Cardiac ventricle fibroblast (primary cell): ENCODE measurements around the gene TCEA2. TPM values are rescaled to one million over a fixed set of nuclear protein-coding genes. Genes with fewer than 3 reads are reported as not detected.

ENCODE experiments used
- total RNA-seq: library from RNA; depleted of rRNA; stranded (reverse); fragments of >200 nt; gene quantifications from 2 replicates; pipeline ENCODE4 v1.2.3, GENCODE V29; 2015

TCEA2 gene
- 26.6 and 26.8 TPM in 2 replicates for total RNA-seq

GRCh38 chr20:64062596-64063388 is at the start of gene TCEA2:
Gene TCEA2 (plus strand): TSS chr20:64063198. CDS start chr20:64063313, 115 bp downstream.

DNA sequence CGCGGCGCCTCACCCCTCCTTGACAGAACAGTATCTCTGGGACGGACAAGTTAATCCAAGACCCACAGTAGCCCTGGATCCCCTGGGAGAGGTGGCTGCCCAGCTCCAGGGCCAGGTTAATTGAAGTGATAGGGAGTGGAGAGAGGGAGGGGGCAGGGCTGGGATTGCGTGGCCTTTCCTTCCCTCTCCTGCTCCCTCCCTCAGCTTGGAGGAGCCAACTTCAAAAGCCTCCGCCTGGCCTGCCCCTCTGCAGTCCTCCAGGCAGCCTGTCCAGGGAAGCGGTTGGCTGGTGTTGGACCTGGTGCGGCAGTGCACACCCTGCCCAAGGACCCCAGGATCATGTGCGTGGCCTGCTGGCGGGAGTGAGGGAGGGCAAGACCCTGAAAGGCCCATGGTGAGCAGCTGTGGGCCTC is 27.1 kb upstream of the TCEA2 start, which contains the start of gene C20orf204:
TSS of gene C20orf204 (plus strand) at position 250 of the 413 bp plus-strand sequence. CDS start at position 392, 142 bp downstream.

DNA sequence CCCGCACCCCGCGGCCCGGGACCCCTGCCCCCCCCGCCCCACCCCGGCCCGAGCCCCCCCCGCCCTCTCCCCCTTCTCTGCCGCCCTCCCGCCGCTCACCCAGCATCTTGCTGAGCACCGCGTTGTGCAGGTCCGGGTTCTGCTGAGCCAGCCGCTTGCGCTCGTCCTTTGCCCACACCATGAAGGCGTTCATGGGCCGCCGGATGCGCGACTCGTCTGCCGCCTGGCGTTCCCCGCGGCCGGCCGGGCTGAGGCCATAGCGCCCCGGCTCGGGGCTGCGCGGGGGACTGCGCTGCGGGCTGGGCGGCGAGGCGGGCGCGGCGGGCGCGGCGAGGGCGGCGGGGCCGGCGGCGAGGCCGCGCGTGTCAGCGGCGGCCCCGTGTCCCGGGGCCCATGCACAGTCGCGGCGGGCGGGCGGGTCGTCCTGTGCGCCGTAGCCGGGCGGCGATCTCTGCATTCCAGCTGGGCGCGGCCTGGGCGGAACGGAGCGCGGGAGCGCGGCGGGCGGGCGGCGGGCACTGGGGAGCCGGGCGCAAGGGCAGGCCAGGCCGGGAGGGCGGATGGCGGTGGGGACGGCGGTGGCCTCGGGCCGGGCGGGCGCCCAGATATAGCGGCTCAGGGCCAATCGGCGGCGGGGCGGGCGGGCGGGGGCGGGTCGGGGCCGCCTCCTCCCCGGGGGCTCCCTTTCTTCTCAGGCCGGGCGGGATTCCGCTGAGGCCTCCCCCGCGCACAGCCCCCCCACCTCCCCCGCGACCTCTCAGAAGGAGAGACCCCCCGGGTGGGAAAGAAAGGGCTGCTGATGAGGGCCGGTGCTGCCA is 13.7 kb upstream of the TCEA2 start, which contains the start of gene SOX18:
TSS of gene SOX18 (minus strand) at position 580 of the 818 bp plus-strand sequence. CDS start at position 457, 123 bp downstream.

DNA sequence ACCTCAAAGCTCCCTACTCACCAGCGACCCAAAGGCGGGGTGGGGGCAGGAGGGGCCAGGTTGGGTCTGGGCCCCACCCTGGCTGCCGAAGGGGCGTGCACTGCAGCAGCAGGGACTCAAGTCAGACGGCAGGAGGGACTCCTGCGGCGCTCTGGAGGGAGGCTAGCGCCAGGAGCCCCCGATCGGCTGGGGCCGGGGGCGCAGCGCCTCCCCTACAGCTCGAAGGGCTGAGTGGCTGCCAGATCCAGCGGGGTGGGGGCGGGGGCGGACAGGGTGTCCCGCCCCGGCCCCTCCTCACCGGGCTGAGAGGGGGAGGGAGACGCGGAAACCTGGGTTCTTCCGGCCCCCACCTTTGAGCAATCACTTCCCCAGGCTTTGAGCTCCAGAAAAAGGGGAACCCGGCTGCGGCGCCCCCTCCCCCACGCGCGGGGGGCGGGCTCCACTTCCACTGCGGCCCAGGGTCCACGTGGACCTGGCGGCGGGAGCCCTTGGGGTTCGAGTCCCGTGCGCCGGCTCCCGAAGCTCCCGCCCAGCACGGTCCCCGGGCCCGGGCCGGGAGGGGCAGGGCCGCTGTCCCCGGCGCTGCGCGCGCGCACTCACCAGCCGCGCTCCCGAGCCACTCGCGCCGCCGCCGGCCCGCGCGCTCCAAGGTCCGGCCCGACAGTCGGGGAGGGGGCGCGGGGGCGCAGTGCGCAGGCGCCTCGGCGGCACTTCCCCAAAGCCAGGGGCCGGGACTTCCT is 16.4 kb downstream of the TCEA2 start, which contains the start of gene RGS19:
TSS of gene RGS19 (minus strand) at position 246 of the 740 bp plus-strand sequence. CDS start 2,632 bp downstream, outside the sequence.

GRCh38 chr20:64080013-64080812 is 17.2 kb downstream of the TCEA2 start, which contains the start of gene OPRL1:
Gene OPRL1 (plus strand): TSS chr20:64080082. CDS start chr20:64092721, 12,639 bp downstream.

GRCh38 chr20:64083804-64084684 is 21.0 kb downstream of the TCEA2 start, which contains the start of gene LKAAEAR1:
Gene LKAAEAR1 (minus strand): TSS chr20:64084398. CDS start chr20:64084219, 179 bp downstream.

GRCh38 chr20:64106981-64107735 is 44.2 kb downstream of the TCEA2 start, which contains the start of gene NPBWR2:
Gene NPBWR2 (minus strand): TSS chr20:64107565. CDS start chr20:64106831, 734 bp downstream.

Other genes with a start within 250 kb of the TCEA2 start
- gene ZBTB46, start 231.9 kb upstream of the TCEA2 start, total RNA-seq = 3.0 and 6.2 TPM in 2 replicates
- not detected in 2 replicates for gene ABHD16B, start 201.7 kb upstream of the TCEA2 start, total RNA-seq
- 92.1 and 109 TPM in 2 replicates for gene TPD52L2, start 197.9 kb upstream of the TCEA2 start, total RNA-seq
- gene DNAJC5, start 168.1 kb upstream of the TCEA2 start, total RNA-seq = 33.3 and 34.3 TPM in 2 replicates
- 9.9 and 12.8 TPM in 2 replicates for gene UCKL1, start 106.8 kb upstream of the TCEA2 start, total RNA-seq
- 13.3 and 14.0 TPM in 2 replicates for gene ZNF512B, start 93.3 kb upstream of the TCEA2 start, total RNA-seq
- not detected in 2 replicates for gene SAMD10, start 83.6 kb upstream of the TCEA2 start, total RNA-seq
- gene PRPF6, start 82.1 kb upstream of the TCEA2 start, total RNA-seq = 52.2 and 56.1 TPM in 2 replicates
- 0.34 and 0.87 TPM in 2 replicates for gene C20orf204, start 27.0 kb upstream of the TCEA2 start, total RNA-seq
- gene SOX18, start 13.6 kb upstream of the TCEA2 start, total RNA-seq = 1.7 and 3.2 TPM in 2 replicates
- gene RGS19, start 16.3 kb downstream of the TCEA2 start, total RNA-seq = 8.2 and 11.9 TPM in 2 replicates
- 0.34 and 0.44 TPM in 2 replicates for gene OPRL1, start 16.9 kb downstream of the TCEA2 start, total RNA-seq
- 2.1 TPM in 2 replicates for gene LKAAEAR1, start 21.2 kb downstream of the TCEA2 start, total RNA-seq
- gene NPBWR2, start 44.4 kb downstream of the TCEA2 start, total RNA-seq = not detected in 2 replicates
- not detected in 2 replicates for gene MYT1, start 101.3 kb downstream of the TCEA2 start, total RNA-seq
- gene PCMTD2, start 192.6 kb downstream of the TCEA2 start, total RNA-seq = 26.1 and 48.2 TPM in 2 replicates